HG03196 (cell line): Measurements from ENCODE around the gene LASP1.
"Not testable (repeated sequence)": the region's sequence is repeated elsewhere in the genome, so short reads cannot be mapped to it uniquely, and the experiment has no call there.

ENCODE experiments used
- ATAC-seq: cut with Tn5 transposase; IDR thresholded peaks from one replicate; pipeline ENCODE4 v1.9.1; 2021; ENCODE audit not compliant: unreplicated experiment

The LASP1 gene

DNA sequence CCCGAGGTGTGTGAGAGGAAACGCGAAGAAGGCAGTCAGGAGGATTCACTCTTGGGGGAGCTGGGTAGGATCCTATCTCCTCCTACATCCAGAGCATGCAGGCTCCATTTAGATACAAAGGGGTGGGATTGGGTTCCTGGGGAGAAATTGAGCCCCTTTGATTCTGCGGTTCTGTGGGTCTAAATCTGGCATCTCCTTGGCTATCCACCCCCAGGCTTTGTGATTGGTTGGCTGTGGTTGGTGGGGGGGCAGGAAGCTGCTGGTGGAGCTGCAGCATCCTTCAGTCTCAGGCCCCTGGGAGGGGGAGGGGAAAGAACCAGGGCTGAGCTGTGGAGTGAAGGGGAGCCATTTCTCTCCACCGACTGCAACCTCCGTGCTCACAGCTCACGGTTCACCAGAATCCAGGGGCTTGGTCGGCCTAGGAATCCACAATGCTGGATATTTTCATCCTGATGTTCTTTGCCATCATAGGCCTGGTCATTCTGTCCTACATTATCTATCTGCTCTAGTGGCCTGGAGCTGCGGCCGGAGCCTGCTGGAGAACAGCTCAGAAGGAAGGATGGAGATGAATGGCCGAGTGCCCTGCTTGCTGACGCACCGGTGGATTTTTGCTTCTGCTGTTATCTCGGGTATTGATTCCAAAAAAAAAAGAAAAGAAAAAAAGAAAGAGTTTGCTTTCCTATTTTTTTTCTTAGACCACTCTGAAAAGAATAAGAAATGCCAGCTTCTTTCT lies 55.6 kb downstream of the LASP1 start, which contains the start of gene LASP1NB:
LASP1NB (plus strand) TSS at position 352 of the 733 bp plus-strand sequence.
- ATAC-seq = no peak

DNA sequence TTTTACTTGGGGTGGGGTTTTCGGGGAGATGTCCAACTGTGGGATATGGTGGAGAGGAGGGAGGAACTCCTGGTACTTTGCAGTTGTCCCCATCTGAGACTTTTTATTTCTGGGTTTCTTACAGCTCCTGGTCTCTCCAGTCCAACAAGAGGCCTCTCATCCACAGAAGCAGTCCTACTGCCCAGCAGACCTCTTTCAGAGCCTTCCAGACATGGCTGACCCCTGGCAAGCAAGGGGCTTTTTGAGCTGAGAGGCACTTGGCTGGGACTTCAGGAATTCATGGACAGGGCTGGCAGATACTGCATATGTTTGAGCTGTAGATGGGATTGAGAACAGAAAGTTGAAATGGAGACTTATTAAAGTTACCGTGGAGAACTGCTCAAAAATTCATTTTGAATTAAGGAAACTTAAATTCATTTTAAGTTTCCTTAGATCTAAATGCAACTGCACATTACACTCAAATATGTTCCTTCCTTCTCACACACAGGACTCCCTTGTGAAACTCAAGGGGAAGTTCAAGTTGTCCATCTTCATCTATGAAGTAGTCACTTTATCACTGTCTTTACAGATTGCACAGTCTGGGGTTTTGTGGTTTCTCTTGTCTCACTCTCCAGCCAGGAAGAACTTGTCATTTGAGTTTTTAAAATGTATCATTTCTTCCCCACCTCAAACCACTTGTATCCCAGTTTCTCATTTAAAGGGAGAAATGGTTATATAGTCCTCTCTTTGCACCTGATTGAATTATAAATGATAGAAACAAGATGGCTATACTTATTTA lies 56.6 kb downstream of the LASP1 start:
- no peak for ATAC-seq

DNA sequence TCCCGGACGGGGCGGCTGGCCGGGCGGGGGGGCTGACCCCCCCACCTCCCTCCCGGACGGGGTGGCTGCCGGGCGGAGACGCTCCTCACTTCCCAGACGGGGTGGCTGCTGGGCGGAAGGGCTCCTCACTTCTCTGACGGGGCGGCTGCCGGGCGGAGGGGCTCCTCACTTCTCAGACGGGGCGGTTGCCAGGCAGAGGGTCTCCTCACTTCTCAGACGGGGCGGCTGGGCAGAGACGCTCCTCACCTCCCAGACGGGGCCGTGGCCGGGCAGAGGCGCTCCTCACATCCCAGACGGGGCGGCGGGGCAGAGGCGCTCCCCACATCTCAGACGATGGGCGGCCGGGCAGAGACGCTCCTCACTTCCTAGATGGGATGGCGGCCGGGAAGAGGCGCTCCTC lies 60.9 kb downstream of the LASP1 start:
- not testable (repeated sequence) for ATAC-seq

GRCh38 chr17:38933962-38934361 lies 64.1 kb downstream of the LASP1 start:
- not testable (repeated sequence) for ATAC-seq

DNA sequence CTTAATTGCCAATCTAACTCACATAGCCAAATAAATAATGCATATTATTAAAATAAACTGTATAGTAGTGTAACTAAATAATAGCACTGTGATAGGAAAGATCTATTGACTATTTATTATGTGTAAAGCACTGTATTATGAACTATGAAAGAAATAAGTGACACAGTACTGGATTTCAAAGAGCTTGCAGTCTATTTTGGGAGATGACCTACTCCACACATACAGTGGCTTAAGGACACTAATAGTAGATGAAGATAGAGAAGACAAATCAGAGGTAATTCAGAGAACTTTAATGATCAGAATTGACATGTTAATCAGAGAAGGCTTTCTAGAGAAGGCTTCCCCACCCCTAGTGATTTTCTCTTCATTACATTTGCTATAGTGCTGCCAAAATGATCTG lies 70.1 kb downstream of the LASP1 start:
- ATAC-seq = no peak

DNA sequence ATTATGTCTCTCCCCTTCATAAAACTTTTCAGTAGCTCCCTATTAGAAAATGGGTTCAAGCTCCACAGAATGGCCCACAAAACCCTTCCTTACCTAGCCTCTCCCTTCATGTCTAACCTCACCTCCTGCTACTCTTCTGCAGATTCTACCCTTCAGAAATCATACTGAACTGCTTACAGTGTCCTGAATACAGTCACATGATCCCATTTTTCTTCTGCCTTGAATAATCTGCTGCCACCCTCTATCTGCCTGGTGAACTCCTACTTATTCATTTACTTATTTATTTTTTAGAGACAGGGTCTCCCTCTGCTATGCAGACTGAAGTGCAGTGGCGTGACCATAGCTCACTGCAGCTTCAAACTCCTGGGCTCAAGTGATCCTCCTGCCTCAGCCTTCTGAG lies 70.5 kb downstream of the LASP1 start:
- ATAC-seq = no peak

GRCh38 chr17:38942696-38943334 lies 73.0 kb downstream of the LASP1 start:
- no peak for ATAC-seq

- ATAC-seq = no peak
Measured at GRCh38 chr17:38943607-38944006, 73.7 kb downstream of the LASP1 start.

DNA sequence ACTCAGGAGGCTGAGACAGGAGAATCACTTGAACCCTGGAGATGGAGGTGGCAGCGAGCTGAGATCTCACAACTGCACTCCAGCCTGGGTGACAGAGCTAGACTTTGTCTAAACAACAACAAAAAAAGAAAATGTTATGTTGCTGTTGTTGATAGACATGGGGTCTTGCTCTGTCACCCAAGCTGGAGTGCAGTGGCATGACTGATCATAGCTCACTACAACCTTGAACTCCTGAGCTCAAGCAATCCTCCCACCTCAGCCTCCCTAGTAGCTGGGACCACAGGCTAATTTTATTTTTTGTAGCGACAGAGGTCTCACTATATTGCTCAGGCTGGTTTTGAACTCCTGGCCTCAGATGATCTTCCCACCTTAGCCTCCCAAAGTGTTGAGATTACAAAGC lies 77.3 kb downstream of the LASP1 start:
- ATAC-seq = no peak

- ATAC-seq = not testable (repeated sequence)
Measured at GRCh38 chr17:38953800-38954199, 83.9 kb downstream of the LASP1 start.

GRCh38 chr17:38958326-38958725 lies 88.5 kb downstream of the LASP1 start:
- ATAC-seq = no peak

DNA sequence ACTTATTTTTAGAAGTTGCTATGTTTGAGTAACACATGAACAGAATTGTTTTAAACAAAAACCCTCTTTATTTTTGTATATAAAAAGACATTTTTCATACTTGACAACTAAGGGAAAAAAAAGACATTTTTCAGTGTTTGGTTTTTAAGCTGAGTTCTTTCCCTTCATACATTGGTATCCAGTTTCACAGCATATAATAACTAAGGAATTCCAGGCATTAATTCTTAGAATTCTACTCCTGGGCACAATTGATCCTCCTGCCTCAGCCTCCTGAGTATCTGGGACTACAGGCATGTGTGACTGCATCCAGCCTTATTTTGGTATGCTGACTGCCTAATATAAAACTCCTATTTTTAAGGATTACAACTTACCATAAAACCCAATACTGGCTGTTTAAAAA lies 88.9 kb downstream of the LASP1 start:
- no peak for ATAC-seq

DNA sequence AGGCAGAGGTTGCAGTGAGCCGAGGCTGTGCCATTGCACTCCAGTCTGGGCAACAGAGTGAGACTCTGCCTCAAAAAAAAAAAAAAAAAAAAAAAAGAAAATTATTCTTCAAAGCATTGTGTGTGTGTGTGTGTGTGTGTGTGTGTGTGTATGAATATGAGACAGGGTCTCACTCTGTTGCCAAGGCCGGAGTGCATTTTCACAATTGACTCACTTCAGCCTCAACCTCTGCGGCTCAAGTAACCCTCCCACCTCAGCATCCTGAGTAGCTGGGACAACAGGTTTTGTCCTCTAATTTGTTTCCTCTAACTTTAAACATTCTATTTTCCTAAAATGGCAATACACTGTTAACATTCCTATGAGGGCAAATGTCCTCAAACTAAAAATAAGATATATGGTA lies 89.7 kb downstream of the LASP1 start:
- ATAC-seq = no peak

DNA sequence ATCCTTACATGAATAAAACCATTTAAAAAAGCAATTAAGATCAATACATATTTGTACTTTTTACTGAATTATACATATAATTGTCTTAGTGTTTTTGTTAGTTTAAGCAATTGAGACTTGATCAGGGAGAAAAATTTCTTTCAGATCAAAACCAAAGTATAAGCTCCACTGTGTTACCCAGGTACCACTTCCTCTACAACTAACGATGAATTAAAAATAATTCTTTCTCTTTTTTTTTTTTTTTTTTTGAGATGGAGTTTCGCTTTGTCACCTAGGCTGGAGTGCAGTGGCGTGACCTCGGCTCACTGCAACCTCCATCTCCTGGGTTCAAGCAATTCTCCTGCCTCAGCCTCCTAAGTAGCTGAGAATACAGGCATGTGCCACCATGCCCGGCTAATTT lies 90.5 kb downstream of the LASP1 start:
- ATAC-seq = no peak

- ATAC-seq = no peak
Measured at GRCh38 chr17:38961413-38961812, 91.6 kb downstream of the LASP1 start.

DNA sequence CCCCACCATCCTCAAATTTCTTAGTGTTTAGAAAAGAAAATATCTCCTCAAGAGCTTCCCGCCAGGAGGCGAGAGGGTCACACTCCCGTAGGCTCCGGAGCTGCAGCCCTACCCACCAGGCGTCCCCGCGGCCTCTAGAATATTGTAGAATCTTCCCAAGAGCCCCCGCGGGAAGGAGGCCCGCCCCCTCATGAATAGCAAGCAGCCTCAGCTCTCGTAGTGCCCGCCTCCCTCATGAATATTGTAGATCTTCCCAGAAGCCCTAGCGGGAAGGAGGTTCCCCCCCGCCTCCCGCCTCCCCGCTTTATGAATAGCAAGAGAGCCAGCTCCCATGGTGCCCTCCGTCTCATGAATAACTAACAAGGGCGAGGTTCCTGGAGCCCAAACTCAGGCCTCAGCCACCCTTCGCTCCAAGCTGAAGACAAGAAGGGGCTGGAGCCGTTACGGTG lies 97.5 kb downstream of the LASP1 start, which contains the start of gene FBXO47:
FBXO47 (minus strand) TSS at position 114 of the 449 bp plus-strand sequence. CDS start 4,378 bp downstream, outside the sequence.
- no peak for ATAC-seq

DNA sequence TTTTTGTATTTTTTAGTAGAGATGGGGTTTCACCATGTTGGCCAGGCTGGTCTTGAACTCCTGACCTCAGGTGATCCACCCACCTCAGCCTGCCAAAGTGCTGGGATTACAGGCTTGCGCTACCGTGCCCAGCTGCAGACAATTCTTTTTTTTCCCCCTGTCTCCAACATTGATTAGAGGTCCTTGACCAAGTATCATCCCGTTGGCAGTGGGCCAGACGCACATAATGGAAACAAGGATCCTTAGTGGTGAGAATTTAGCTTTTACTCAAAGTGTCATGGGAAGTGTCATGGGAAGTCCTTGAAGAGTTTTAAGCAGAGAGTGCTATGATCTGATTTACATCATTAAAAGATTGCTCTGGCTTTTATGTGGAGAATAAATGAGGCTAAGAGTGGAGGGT lies 99.4 kb downstream of the LASP1 start:
- no peak for ATAC-seq

GRCh38 chr17:38970128-38970527 lies 100.3 kb downstream of the LASP1 start:
- ATAC-seq = no peak

DNA sequence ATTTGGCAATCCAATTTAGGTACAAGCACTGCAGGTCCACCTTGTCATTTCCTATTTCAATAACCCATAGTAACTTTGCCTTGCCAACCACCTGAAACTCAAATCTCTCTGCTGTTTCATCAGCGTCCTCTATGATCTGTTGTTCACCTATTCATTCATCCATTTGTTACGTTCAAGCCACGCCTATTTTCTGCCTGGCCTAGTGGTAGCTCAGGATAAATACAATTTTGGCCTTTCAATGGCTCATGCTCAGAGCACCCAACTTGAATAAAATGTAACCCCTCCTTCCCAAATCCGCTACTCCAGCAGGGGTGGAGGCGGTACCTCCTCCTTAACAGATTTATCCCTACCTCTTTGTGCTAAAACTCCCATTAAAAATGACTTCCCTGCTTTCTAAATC lies 100.9 kb downstream of the LASP1 start:
- ATAC-seq = no peak
